OCI-LY1 (cell line): ENCODE results near the gene XPO5.

ENCODE experiments used
- H2AFZ ChIP-seq: fragments of 200-600 bp; sonication (generic), shearing (Covaris generic); 2 replicates; pipeline ENCODE4 v1.6.0; 2014; ENCODE audit warnings: antibody characterized with exemption, mild to moderate bottlenecking, low read length
- H3F3A ChIP-seq: fragments of 200-600 bp; sonication (generic), shearing (Covaris generic); 2 replicates; pipeline ENCODE4 v1.6.0; 2014; ENCODE audit warnings: mild to moderate bottlenecking, antibody characterized with exemption, low read length, moderate library complexity; ENCODE audit not compliant: insufficient read depth
- H3K27ac ChIP-seq: fragments of 200-600 bp; sonication (generic); 2 replicates; pipeline ENCODE4 v1.5.1; 2014; ENCODE audit warnings: low read length, mixed run types, mild to moderate bottlenecking, low read depth; ENCODE audit not compliant: poor library complexity, severe bottlenecking
- H3K27me3 ChIP-seq: fragments of 200-600 bp; sonication (generic); 2 replicates; pipeline ENCODE4 v1.6.0; 2014; ENCODE audit warnings: antibody characterized with exemption, mild to moderate bottlenecking, low read length, moderate library complexity; ENCODE audit not compliant: insufficient read depth
- H3K36me3 ChIP-seq: fragments of 200-600 bp; sonication (generic); 2 replicates; pipeline ENCODE4 v1.6.1; 2014; ENCODE audit warnings: mild to moderate bottlenecking, antibody characterized with exemption, low read length, moderate library complexity, mixed read lengths; ENCODE audit not compliant: insufficient read depth
- H3K4me1 ChIP-seq: fragments of 200-600 bp; sonication (generic); 2 replicates; pipeline ENCODE4 v1.5.1; 2014; ENCODE audit warnings: mild to moderate bottlenecking, low read length, moderate library complexity; ENCODE audit not compliant: insufficient read depth, severe bottlenecking
- H3K4me2 ChIP-seq: fragments of 200-600 bp; sonication (generic), shearing (Covaris generic); 2 replicates; pipeline ENCODE4 v1.6.1; 2014; ENCODE audit warnings: low read length
- H3K4me3 ChIP-seq: fragments of 200-600 bp; sonication (generic); 2 replicates; pipeline ENCODE4 v1.5.1; 2014; ENCODE audit warnings: low read length, low read depth, mild to moderate bottlenecking, mixed read lengths; ENCODE audit not compliant: poor library complexity, severe bottlenecking
- H3K79me2 ChIP-seq: fragments of 200-600 bp; shearing (Covaris generic); 2 replicates; pipeline ENCODE4 v1.6.1; 2016; ENCODE audit warnings: mixed run types, low read length, mixed read lengths; ENCODE audit not compliant: insufficient read depth
- H3K9ac ChIP-seq: fragments of 200-600 bp; sonication (generic), shearing (Covaris generic); 2 replicates; pipeline ENCODE4 v1.6.1; 2014; ENCODE audit warnings: mild to moderate bottlenecking, low read length, mixed read lengths
- H3K9me2 ChIP-seq: fragments of 200-600 bp; sonication (generic), shearing (Covaris generic); 2 replicates; pipeline ENCODE4 v1.6.1; 2014; ENCODE audit warnings: low read depth, mild to moderate bottlenecking, low read length, mixed read lengths
- H3K9me3 ChIP-seq: fragments of 200-600 bp; shearing (Covaris generic); 2 replicates; pipeline ENCODE4 v1.6.1; 2014; ENCODE audit warnings: low read length, mixed read lengths
- H4K20me1 ChIP-seq: fragments of 200-600 bp; sonication (generic), shearing (Covaris generic); 2 replicates; pipeline ENCODE4 v1.6.0; 2016; ENCODE audit warnings: mild to moderate bottlenecking, low read length; ENCODE audit not compliant: insufficient read depth
- CTCF ChIP-seq: fragments of 200-600 bp; sonication (generic), shearing (Covaris generic); IDR thresholded peaks from 2 replicates; pipeline ENCODE4 v1.5.1; 2017; ENCODE audit warnings: mild to moderate bottlenecking, antibody characterized with exemption, low read length, moderate library complexity, mixed read lengths
- EZH2 ChIP-seq: fragments of 200-600 bp; sonication (generic), shearing (Covaris generic); IDR thresholded peaks from 2 replicates; pipeline ENCODE4 v1.8.0; 2017; ENCODE audit warnings: borderline replicate concordance, mixed run types, mild to moderate bottlenecking, antibody characterized with exemption, low read length, moderate library complexity, mixed read lengths

Gene XPO5

DNA sequence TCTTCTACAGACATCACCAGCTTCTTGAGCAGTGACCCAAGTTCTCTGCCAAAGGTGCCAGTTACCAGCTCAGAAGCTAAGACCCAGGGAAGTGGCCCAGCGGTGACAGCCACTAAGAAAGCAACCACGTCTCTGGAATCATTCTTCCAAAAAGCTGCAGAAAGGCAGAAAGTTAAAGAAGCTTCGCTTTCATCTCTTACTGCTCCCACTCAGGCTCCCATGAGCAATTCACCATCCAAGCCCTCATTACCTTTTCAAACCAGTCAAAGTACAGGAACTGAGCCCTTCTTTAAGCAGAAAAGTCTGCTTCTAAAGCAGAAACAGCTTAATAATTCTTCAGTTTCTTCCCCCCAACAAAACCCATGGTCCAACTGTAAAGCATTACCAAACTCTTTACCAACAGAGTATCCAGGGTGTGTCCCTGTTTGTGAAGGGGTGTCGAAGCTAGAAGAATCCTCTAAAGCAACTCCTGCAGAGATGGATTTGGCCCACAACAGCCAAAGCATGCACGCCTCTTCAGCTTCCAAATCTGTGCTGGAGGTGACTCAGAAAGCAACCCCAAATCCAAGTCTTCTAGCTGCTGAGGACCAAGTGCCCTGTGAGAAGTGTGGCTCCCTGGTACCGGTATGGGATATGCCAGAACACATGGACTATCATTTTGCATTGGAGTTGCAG, 38.0 kb upstream of the XPO5 start:
- Histone ChIP-seq H3K4me3 (no peak overlapping the region), H3K27me3 (no peaks in the 10 kb centered on the region), H3K9me3 (no peaks in the 10 kb centered on the region), H3F3A (no peaks in the 10 kb centered on the region), H3K79me2 (no peaks in the 10 kb centered on the region), H3K9me2 (no peaks in the 10 kb centered on the region), H4K20me1 (no peaks in the 10 kb centered on the region), H3K36me3 (peaks cover 79% of the 10 kb centered on the region), H3K27ac (no peak overlapping the region), H3K4me2 (no peak overlapping the region), H2AFZ (no peak overlapping the region), H3K9ac (no peak overlapping the region), H3K4me1 (peaks cover under 1% of the 10 kb centered on the region)
- no peak for TF ChIP-seq EZH2
- TF ChIP-seq CTCF = no peak

DNA sequence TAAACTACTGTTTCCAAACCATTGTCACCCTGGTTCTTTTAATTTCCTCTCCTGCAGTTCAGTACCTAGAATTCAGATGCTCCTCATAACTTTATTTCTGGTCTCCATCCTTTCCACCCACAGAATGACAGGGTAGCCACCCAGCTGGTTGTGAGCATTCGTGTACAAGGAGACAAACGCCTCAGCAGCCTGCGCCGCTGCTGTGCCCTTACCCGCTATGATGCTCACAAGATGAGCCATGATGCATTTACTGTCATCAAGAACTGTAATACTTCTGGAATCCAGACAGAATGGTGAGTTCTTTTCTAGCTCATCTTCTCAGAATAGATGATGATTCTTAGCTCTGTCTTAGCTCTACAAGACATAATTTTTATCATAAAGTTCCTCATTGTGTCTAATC, 34.6 kb upstream of the XPO5 start:
- Histone ChIP-seq H3K9ac (no peak overlapping the region), H3K4me2 (no peak overlapping the region), H3K79me2 (no peaks in the 10 kb centered on the region), H3K9me3 (no peaks in the 10 kb centered on the region), H3K27ac (no peak overlapping the region), H3K9me2 (no peaks in the 10 kb centered on the region), H3F3A (no peaks in the 10 kb centered on the region), H4K20me1 (no peaks in the 10 kb centered on the region), H2AFZ (no peak overlapping the region), H3K4me3 (no peak overlapping the region), H3K4me1 (peaks cover 7% of the 10 kb centered on the region), H3K27me3 (no peaks in the 10 kb centered on the region), H3K36me3 (peaks cover 87% of the 10 kb centered on the region)
- TF ChIP-seq CTCF (no peak), EZH2 (no peak)

DNA sequence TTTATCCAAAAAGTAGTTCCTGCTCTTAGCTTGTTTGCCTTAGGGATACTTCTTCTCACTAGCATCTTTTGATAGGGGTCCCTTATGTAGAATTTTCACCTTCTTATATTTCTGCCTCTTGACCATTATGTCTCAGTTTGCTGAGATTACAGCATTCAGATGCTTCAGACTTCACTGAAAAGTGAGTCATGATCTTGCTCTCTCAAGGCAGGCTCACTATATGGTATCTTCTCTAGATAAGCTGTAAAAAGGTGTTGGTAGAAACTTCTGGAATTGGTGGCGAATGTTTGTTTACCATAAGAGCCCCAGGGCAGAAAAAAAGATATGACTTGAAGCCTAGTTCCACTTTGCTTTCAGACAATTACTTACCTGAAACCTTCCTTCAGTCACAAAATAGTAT, 33.6 kb upstream of the XPO5 start:
- H3K36me3 ChIP-seq = peaks cover 90% of the 10 kb centered on the region
- TF ChIP-seq CTCF (no peak), EZH2 (no peak)
- H4K20me1 ChIP-seq = no peaks in the 10 kb centered on the region
- H3K9ac ChIP-seq = no peak overlapping the region
- no peaks in the 10 kb centered on the region for H3K79me2 ChIP-seq
- no peaks in the 10 kb centered on the region for H3K9me3 ChIP-seq
- H3K27ac ChIP-seq = no peak overlapping the region
- H2AFZ ChIP-seq = no peak overlapping the region
- H3F3A ChIP-seq = no peaks in the 10 kb centered on the region
- peaks cover 7% of the 10 kb centered on the region for H3K4me1 ChIP-seq
- H3K4me3 ChIP-seq = no peak overlapping the region
- no peaks in the 10 kb centered on the region for H3K9me2 ChIP-seq
- no peak overlapping the region for H3K4me2 ChIP-seq
- H3K27me3 ChIP-seq = no peaks in the 10 kb centered on the region
